Progenitor cell of endocrine pancreas (in vitro differentiated cells): ENCODE data around the gene NRIP3. TPM values are rescaled to one million over a fixed set of nuclear protein-coding genes. Genes with fewer than 3 reads are reported as not detected.
"Not testable (repeated sequence)": the region's sequence is repeated elsewhere in the genome, so short reads cannot be mapped to it uniquely, and the experiment has no call there.

Experiments
- DNase-seq: peaks from one replicate; pipeline ENCODE4 v3.0.0; 2021; ENCODE audit warnings: low spot score; ENCODE audit not compliant: unreplicated experiment
- H3K27ac Mint-ChIP-seq: 2 replicates; pipeline ENCODE4 v1.8.0; 2021; ENCODE audit warnings: mild to moderate bottlenecking, moderate library complexity, mixed read lengths
- H3K27me3 Mint-ChIP-seq: 2 replicates; pipeline ENCODE4 v1.8.0; 2021; ENCODE audit warnings: mixed read lengths
- H3K36me3 Mint-ChIP-seq: 2 replicates; pipeline ENCODE4 v1.8.0; 2022; ENCODE audit warnings: mixed read lengths; ENCODE audit not compliant: insufficient read depth
- H3K4me1 Mint-ChIP-seq: 2 replicates; pipeline ENCODE4 v1.8.0; 2021; ENCODE audit warnings: low read depth, mixed read lengths
- H3K4me3 Mint-ChIP-seq: 2 replicates; pipeline ENCODE4 v1.8.0; 2021; ENCODE audit warnings: low read depth, mild to moderate bottlenecking, moderate library complexity, mixed read lengths
- H3K9me3 Mint-ChIP-seq: 2 replicates; pipeline ENCODE4 v1.8.0; 2021; ENCODE audit warnings: low read depth, mixed read lengths
- CTCF ChIP-seq: fragments of 200-600 bp; sonication (generic); IDR thresholded peaks from one replicate; pipeline ENCODE4 v1.5.0; 2021; ENCODE audit warnings: antibody characterized with exemption, mild to moderate bottlenecking; ENCODE audit not compliant: unreplicated experiment
- total RNA-seq: library from RNA; stranded (reverse); gene quantifications from 2 replicates; pipeline ENCODE4 v1.2.1, GENCODE V29; 2021

Gene NRIP3
- total RNA-seq, 1 donor from 2014 or later: 0.65 TPM

- H3K9me3 Mint-ChIP-seq: peaks cover 4% of the 10 kb centered on the region
- H3K4me1 Mint-ChIP-seq: no peaks in the 10 kb centered on the region
- peaks cover 18% of the 10 kb centered on the region for H3K27me3 Mint-ChIP-seq
- no peak for TF ChIP-seq CTCF
- no peaks in the 10 kb centered on the region for H3K36me3 Mint-ChIP-seq
- DNase-seq: no peak
- H3K4me3 Mint-ChIP-seq: no peak overlapping the region
- H3K27ac Mint-ChIP-seq: no peak overlapping the region
Observed at GRCh38 chr11:9017773-9018172, 14.0 kb upstream of the NRIP3 start.

- H3K27me3 Mint-ChIP-seq: peaks cover 11% of the 10 kb centered on the region
- DNase-seq: no peak
- no peak for TF ChIP-seq CTCF
- H3K4me3 Mint-ChIP-seq: no peak overlapping the region
- peaks cover 5% of the 10 kb centered on the region for H3K9me3 Mint-ChIP-seq
- no peaks in the 10 kb centered on the region for H3K4me1 Mint-ChIP-seq
- no peak overlapping the region for H3K27ac Mint-ChIP-seq
- H3K36me3 Mint-ChIP-seq: no peaks in the 10 kb centered on the region
Observed at GRCh38 chr11:9016916-9017642, 13.3 kb upstream of the NRIP3 start.

GRCh38 chr11:9015677-9016076, 11.9 kb upstream of the NRIP3 start:
- Mint-ChIP-seq H3K36me3 (no peaks in the 10 kb centered on the region), H3K27me3 (peaks cover 8% of the 10 kb centered on the region), H3K27ac (no peak overlapping the region), H3K9me3 (peaks cover 6% of the 10 kb centered on the region), H3K4me3 (no peak overlapping the region), H3K4me1 (no peaks in the 10 kb centered on the region)
- DNase-seq: peak; percentile 30
- peak; percentile 84 for TF ChIP-seq CTCF

- H3K27me3 Mint-ChIP-seq: peaks cover 14% of the 10 kb centered on the region
- no peak for TF ChIP-seq CTCF
- no peaks in the 10 kb centered on the region for H3K4me1 Mint-ChIP-seq
- DNase-seq: no peak
- H3K9me3 Mint-ChIP-seq: peaks cover 8% of the 10 kb centered on the region
- no peak overlapping the region for H3K27ac Mint-ChIP-seq
- no peak overlapping the region for H3K4me3 Mint-ChIP-seq
- no peaks in the 10 kb centered on the region for H3K36me3 Mint-ChIP-seq
Observed at GRCh38 chr11:9014826-9015225, 11.0 kb upstream of the NRIP3 start.

GRCh38 chr11:9013373-9013772, 9.6 kb upstream of the NRIP3 start:
- H3K4me3 Mint-ChIP-seq: no peak overlapping the region
- no peak overlapping the region for H3K27ac Mint-ChIP-seq
- TF ChIP-seq CTCF: no peak
- DNase-seq: no peak
- H3K27me3 Mint-ChIP-seq: peaks cover 23% of the 10 kb centered on the region
- no peaks in the 10 kb centered on the region for H3K36me3 Mint-ChIP-seq
- H3K9me3 Mint-ChIP-seq: peaks cover 8% of the 10 kb centered on the region
- H3K4me1 Mint-ChIP-seq: no peaks in the 10 kb centered on the region

GRCh38 chr11:9009538-9009937, 5.7 kb upstream of the NRIP3 start:
- not testable (repeated sequence) for H3K4me1 Mint-ChIP-seq, H3K9me3 Mint-ChIP-seq, DNase-seq, H3K27ac Mint-ChIP-seq, H3K4me3 Mint-ChIP-seq, H3K36me3 Mint-ChIP-seq
- peaks cover 59% of the 10 kb centered on the region for H3K27me3 Mint-ChIP-seq
